Loucy (cell line): Measurements from ENCODE around the gene EIF4E3.

Source experiments
- H2AFZ ChIP-seq: fragments of 200-600 bp; sonication (generic); 2 replicates; pipeline ENCODE4 v1.6.0; 2016; ENCODE audit warnings: antibody characterized with exemption, mild to moderate bottlenecking, low read length, moderate library complexity
- H3F3A ChIP-seq: fragments of 200-600 bp; 2 replicates; pipeline ENCODE4 v1.6.0; 2016; ENCODE audit warnings: antibody characterized with exemption, low read depth, mild to moderate bottlenecking
- H3K27me3 ChIP-seq: fragments of 200-600 bp; sonication (generic); 2 replicates; pipeline ENCODE4 v1.6.1; 2014; ENCODE audit warnings: low read length, mild to moderate bottlenecking; ENCODE audit not compliant: insufficient read depth, poor library complexity, severe bottlenecking
- H3K36me3 ChIP-seq: fragments of 200-600 bp; sonication (generic); 2 replicates; pipeline ENCODE4 v1.6.1; 2016; ENCODE audit warnings: low read length; ENCODE audit not compliant: insufficient read depth
- H3K4me1 ChIP-seq: fragments of 200-600 bp; sonication (generic); 2 replicates; pipeline ENCODE4 v1.5.1; 2014; ENCODE audit warnings: low read length, mild to moderate bottlenecking; ENCODE audit not compliant: insufficient read depth, poor library complexity, severe bottlenecking
- H3K4me2 ChIP-seq: fragments of 200-600 bp; sonication (generic); 2 replicates; pipeline ENCODE4 v1.6.0; 2014; ENCODE audit warnings: antibody characterized with exemption, low read length, low read depth, mild to moderate bottlenecking; ENCODE audit not compliant: poor library complexity, severe bottlenecking
- H3K4me3 ChIP-seq: fragments of 200-600 bp; sonication (generic); 2 replicates; pipeline ENCODE4 v1.5.1; 2014; ENCODE audit warnings: low read length, mild to moderate bottlenecking, mixed read lengths; ENCODE audit not compliant: poor library complexity, severe bottlenecking
- H3K79me2 ChIP-seq: fragments of 200-600 bp; sonication (generic); 2 replicates; pipeline ENCODE4 v1.6.1; 2014; ENCODE audit warnings: low read length; ENCODE audit not compliant: insufficient read depth
- H3K9ac ChIP-seq: fragments of 200-600 bp; sonication (generic); 2 replicates; pipeline ENCODE4 v1.6.0; 2014; ENCODE audit warnings: mild to moderate bottlenecking, low read depth, low read length, moderate library complexity; ENCODE audit not compliant: poor library complexity, severe bottlenecking
- H3K9me2 ChIP-seq: fragments of 200-600 bp; sonication (generic); replicated peaks from 2 replicates; pipeline ENCODE4 v1.6.1; 2016; ENCODE audit warnings: low read depth, low read length, mixed read lengths
- H3K9me3 ChIP-seq: fragments of 200-600 bp; sonication (generic); 2 replicates; pipeline ENCODE4 v1.6.1; 2014; ENCODE audit warnings: mild to moderate bottlenecking, antibody characterized with exemption, low read length, low read depth; ENCODE audit not compliant: insufficient read depth
- H4K20me1 ChIP-seq: fragments of 200-600 bp; sonication (generic); 2 replicates; pipeline ENCODE4 v1.6.0; 2014; ENCODE audit warnings: antibody characterized with exemption, low read length, mild to moderate bottlenecking; ENCODE audit not compliant: insufficient read depth, poor library complexity, severe bottlenecking
- CTCF ChIP-seq: fragments of 200-600 bp; sonication (generic); conservative IDR thresholded peaks from 2 replicates; pipeline ENCODE4 v1.5.1; 2014; ENCODE audit warnings: mild to moderate bottlenecking, antibody characterized with exemption, low read length
- EZH2phosphoT487 ChIP-seq: fragments of 200-600 bp; IDR thresholded peaks from 2 replicates; pipeline ENCODE4 v1.6.1; 2018; ENCODE audit warnings: antibody characterized with exemption, mild to moderate bottlenecking, moderate library complexity, borderline replicate concordance

Gene EIF4E3

GRCh38 chr3:71673486-71673885 lies 51.7 kb downstream of the EIF4E3 start:
- H4K20me1 ChIP-seq = no peaks in the 10 kb centered on the region
- no peaks in the 10 kb centered on the region for H3K9me2 ChIP-seq
- H3K36me3 ChIP-seq = no peaks in the 10 kb centered on the region
- no peak overlapping the region for H3K4me3 ChIP-seq
- H3K79me2 ChIP-seq = no peaks in the 10 kb centered on the region
- no peaks in the 10 kb centered on the region for H3K4me1 ChIP-seq
- H3K9me3 ChIP-seq = no peaks in the 10 kb centered on the region
- no peak overlapping the region for H2AFZ ChIP-seq
- no peaks in the 10 kb centered on the region for H3K27me3 ChIP-seq
- TF ChIP-seq CTCF = no peak
- TF ChIP-seq EZH2phosphoT487 = no peak
- H3F3A ChIP-seq = no peaks in the 10 kb centered on the region
- H3K9ac ChIP-seq = no peak overlapping the region
- no peak overlapping the region for H3K4me2 ChIP-seq

GRCh38 chr3:71672807-71673206 lies 52.4 kb downstream of the EIF4E3 start:
- no peaks in the 10 kb centered on the region for H4K20me1 ChIP-seq
- H3F3A ChIP-seq = no peaks in the 10 kb centered on the region
- no peaks in the 10 kb centered on the region for H3K9me3 ChIP-seq
- H3K4me1 ChIP-seq = no peaks in the 10 kb centered on the region
- H3K4me3 ChIP-seq = no peak overlapping the region
- no peak overlapping the region for H2AFZ ChIP-seq
- H3K27me3 ChIP-seq = no peaks in the 10 kb centered on the region
- H3K36me3 ChIP-seq = no peaks in the 10 kb centered on the region
- no peak overlapping the region for H3K4me2 ChIP-seq
- no peaks in the 10 kb centered on the region for H3K79me2 ChIP-seq
- H3K9ac ChIP-seq = no peak overlapping the region
- H3K9me2 ChIP-seq = no peaks in the 10 kb centered on the region
- TF ChIP-seq EZH2phosphoT487 (no peak), CTCF (no peak)

GRCh38 chr3:71672340-71672739 lies 52.9 kb downstream of the EIF4E3 start:
- H3K4me1 ChIP-seq = no peaks in the 10 kb centered on the region
- H3K9ac ChIP-seq = no peak overlapping the region
- no peaks in the 10 kb centered on the region for H3K9me3 ChIP-seq
- TF ChIP-seq EZH2phosphoT487 = no peak
- TF ChIP-seq CTCF = no peak
- no peaks in the 10 kb centered on the region for H4K20me1 ChIP-seq
- H3K9me2 ChIP-seq = no peaks in the 10 kb centered on the region
- H3K36me3 ChIP-seq = no peaks in the 10 kb centered on the region
- H3K79me2 ChIP-seq = no peaks in the 10 kb centered on the region
- no peak overlapping the region for H3K4me3 ChIP-seq
- H3K4me2 ChIP-seq = no peak overlapping the region
- H3K27me3 ChIP-seq = no peaks in the 10 kb centered on the region
- no peaks in the 10 kb centered on the region for H3F3A ChIP-seq
- no peak overlapping the region for H2AFZ ChIP-seq
